ENCODE results near the gene UBN1.

GRCh38 chr16:4918781-4919251, 71.5 kb downstream of the UBN1 start:
- TF ChIP-seq JUND (IDR thresholded peaks at IDR 0.05; ENCODE audit: low read depth, low read length): no peak
- no peak for TF ChIP-seq CTCF (IDR thresholded peaks at IDR 0.05 in 2 of 3, conservative IDR thresholded peaks at IDR 0.05 in 1 of 3; ENCODE audit: control insufficient read depth in 2 of 3, extremely low read depth in 1 of 3, insufficient read depth in 1 of 3, low read depth in 3 of 3, low read length in 3 of 3)
- TF ChIP-seq SRF (IDR thresholded peaks at IDR 0.05; ENCODE audit: low read depth in 2 of 2, low read length in 2 of 2): no peak
- TF ChIP-seq EP300 (IDR thresholded peaks at IDR 0.05; ENCODE audit: borderline replicate concordance in 1 of 2, control insufficient read depth in 1 of 2, low read depth in 2 of 2, low read length in 2 of 2): no peak
- TF ChIP-seq CHD2 (IDR thresholded peaks at IDR 0.05; ENCODE audit: borderline replicate concordance, low read depth, low read length): no peak
